ENCODE results near the gene CINP. TPM values are rescaled to one million over a fixed set of nuclear protein-coding genes. Genes with fewer than 3 reads are reported as not detected.
"Not testable (repeated sequence)": the region's sequence is repeated elsewhere in the genome, so short reads cannot be mapped to it uniquely, and the experiment has no call there.

Gene CINP
- total RNA-seq, 2 experiments from 2014 or later, result 63.4 to 69.4 TPM

GRCh38 chr14:102360388-102360787 lies 2.3 kb downstream of the CINP start:
- ChIA-PET POLR2A (interaction anchor here (0.5 kb wide), 1 partner anchor 1040 kb away, joined by 6 read pairs; no protein-coding TSS in a partner anchor), CTCF (no interaction called here)

- ChIA-PET POLR2A (no interaction called here), CTCF (no interaction called here)
These were observed 3.3 kb downstream of the CINP start for GRCh38 chr14:102359341-102359740.

- CTCF ChIA-PET, result no interaction called here
- POLR2A ChIA-PET, result no interaction called here
These were observed 6.4 kb downstream of the CINP start for GRCh38 chr14:102356280-102356679.

GRCh38 chr14:102353126-102353619 lies 9.5 kb downstream of the CINP start:
- CTCF ChIA-PET, result interaction anchor here (1.0 kb wide), 1 partner anchor 86 kb away, joined by 3 read pairs; no protein-coding TSS in a partner anchor
- POLR2A ChIA-PET, result no interaction called here

- ChIA-PET CTCF (interaction anchor here (1.0 kb wide), 1 partner anchor 87 kb away, joined by 3 read pairs; no protein-coding TSS in a partner anchor), POLR2A (interaction anchor here (0.6 kb wide), 1 partner anchor 175 kb away, joined by 3 read pairs; no protein-coding TSS in a partner anchor)
These were observed 10.5 kb downstream of the CINP start for GRCh38 chr14:102352213-102352612.

- CTCF ChIA-PET, POLR2A ChIA-PET: not testable (repeated sequence)
These were observed 11.1 kb downstream of the CINP start for GRCh38 chr14:102351593-102351992.

GRCh38 chr14:102351023-102351422 lies 11.7 kb downstream of the CINP start:
- POLR2A ChIA-PET, result no interaction called here
- CTCF ChIA-PET, result no interaction called here

- CTCF ChIA-PET, result no interaction called here
- POLR2A ChIA-PET, result no interaction called here
These were observed 14.3 kb downstream of the CINP start for GRCh38 chr14:102348376-102348775.

- POLR2A ChIA-PET, result no interaction called here
- CTCF ChIA-PET, result no interaction called here
These were observed 16.0 kb downstream of the CINP start for GRCh38 chr14:102346645-102347044.

GRCh38 chr14:102345232-102345631 lies 17.5 kb downstream of the CINP start:
- CTCF ChIA-PET, result no interaction called here
- POLR2A ChIA-PET, result no interaction called here

GRCh38 chr14:102344485-102344884 lies 18.2 kb downstream of the CINP start:
- POLR2A ChIA-PET, result no interaction called here
- CTCF ChIA-PET, result no interaction called here

GRCh38 chr14:102344084-102344483 lies 18.6 kb downstream of the CINP start:
- ChIA-PET POLR2A (no interaction called here), CTCF (no interaction called here)

GRCh38 chr14:102342238-102342637 lies 20.5 kb downstream of the CINP start:
- POLR2A ChIA-PET, result interaction anchor here (0.6 kb wide), 2 partner anchors 33 to 1118 kb away, joined by 3 to 4 read pairs; no protein-coding TSS in a partner anchor
- CTCF ChIA-PET, result no interaction called here

- POLR2A ChIA-PET, result no interaction called here
- CTCF ChIA-PET, result no interaction called here
These were observed 21.1 kb downstream of the CINP start for GRCh38 chr14:102341566-102341965.

- POLR2A ChIA-PET, result no interaction called here
- CTCF ChIA-PET, result interaction anchor here (0.7 kb wide), 1 partner anchor 922 kb away, joined by 3 read pairs; no protein-coding TSS in a partner anchor
These were observed 24.0 kb downstream of the CINP start for GRCh38 chr14:102338724-102339123.

- ChIA-PET CTCF (interaction anchor here (1.1 kb wide), 1 partner anchor 21 kb away, joined by 5 read pairs; no protein-coding TSS in a partner anchor), POLR2A (no interaction called here)
These were observed 27.5 kb downstream of the CINP start for GRCh38 chr14:102335163-102335562.

GRCh38 chr14:102333795-102334705 lies 28.6 kb downstream of the CINP start:
- POLR2A ChIA-PET, result no interaction called here
- CTCF ChIA-PET, result interaction anchor here (0.6 to 1.1 kb wide), 2 partner anchors 20 to 23 kb away, joined by 3 to 5 read pairs; no protein-coding TSS in a partner anchor

- CTCF ChIA-PET, result interaction anchor here (0.6 kb wide), 1 partner anchor 22 kb away, joined by 3 read pairs; no protein-coding TSS in a partner anchor
- POLR2A ChIA-PET, result no interaction called here
These were observed 29.3 kb downstream of the CINP start for GRCh38 chr14:102333390-102333789.

GRCh38 chr14:102330806-102331205 lies 31.9 kb downstream of the CINP start:
- ChIA-PET CTCF (no interaction called here), POLR2A (no interaction called here)

GRCh38 chr14:102329381-102329780 lies 33.3 kb downstream of the CINP start:
- POLR2A ChIA-PET, result interaction anchor here (0.6 to 0.7 kb wide), 2 partner anchors 96 to 400 kb away, joined by 4 to 5 read pairs; no protein-coding TSS in a partner anchor
- CTCF ChIA-PET, result interaction anchor here (0.7 kb wide), 1 partner anchor 1322 kb away, joined by 5 read pairs; no protein-coding TSS in a partner anchor

GRCh38 chr14:102326583-102326982 lies 36.1 kb downstream of the CINP start:
- CTCF ChIA-PET, result no interaction called here
- POLR2A ChIA-PET, result no interaction called here

Data from activated CD8-positive, alpha-beta memory T cell treated with anti-CD3 and anti-CD28 coated beads for 36 hours (primary cell).